CD14-positive monocyte (primary cell): Measurements from ENCODE around the gene MSLN. TPM values are rescaled to one million over a fixed set of nuclear protein-coding genes. Genes with fewer than 3 reads are reported as not detected.

Experiments used
- DNase-seq, 3 donors: peaks; one replicate each; pipeline ENCODE4 v3.0.0-alpha.2; 2011 to 2022
- H2AFZ ChIP-seq: 2 replicates; pipeline ENCODE4 v1.6.0; 2012; ENCODE audit warnings: mild to moderate bottlenecking, low read depth, low read length, inconsistent platforms; ENCODE audit not compliant: insufficient read depth, poor library complexity, severe bottlenecking
- H3K27ac ChIP-seq, 2 donors: 1 replicate in 1 of 2; 2 replicates in 1 of 2; pipeline ENCODE4 v1.5.1; 2012 to 2013; ENCODE audit warnings: low read length in 2 of 2, control low read depth in 1 of 2, inconsistent platforms in 1 of 2, low read depth in 1 of 2, mild to moderate bottlenecking in 1 of 2
- H3K27me3 ChIP-seq, 2 donors: one replicate each; pipeline versions ENCODE4 v1.6.0 to v1.6.1; 2011 to 2013; ENCODE audit warnings: low read length in 2 of 2; ENCODE audit not compliant: control insufficient read depth in 2 of 2, insufficient read depth in 2 of 2
- H3K36me3 ChIP-seq, 2 donors: replicated peaks in 1 of 2; 1 replicate in 1 of 2; 2 replicates in 1 of 2; pipeline versions ENCODE4 v1.5.1 to v1.6.1; 2012 to 2013; ENCODE audit warnings: low read length in 2 of 2, control low read depth in 1 of 2, inconsistent platforms in 1 of 2, mild to moderate bottlenecking in 1 of 2; ENCODE audit not compliant: insufficient read depth in 2 of 2, control insufficient read depth in 1 of 2
- H3K4me1 ChIP-seq, 2 donors: 1 replicate in 1 of 2; 2 replicates in 1 of 2; pipeline versions ENCODE4 v1.5.1 to v1.6.1; 2012 to 2013; ENCODE audit warnings: low read length in 2 of 2, control low read depth in 1 of 2, inconsistent platforms in 1 of 2, mild to moderate bottlenecking in 1 of 2, moderate library complexity in 1 of 2; ENCODE audit not compliant: insufficient read depth in 2 of 2, control insufficient read depth in 1 of 2
- H3K4me2 ChIP-seq: replicated peaks from 2 replicates; pipeline ENCODE3; 2012; ENCODE audit warnings: low read length, moderate library complexity, mild to moderate bottlenecking; ENCODE audit not compliant: poor library complexity, severe bottlenecking; ENCODE audit errors: extremely low read depth
- H3K4me3 ChIP-seq, 3 experiments: fragments of 200-600 bp in 1 of 3; sonication (generic) in 1 of 3; replicated peaks in 1 of 3; 1 replicate in 2 of 3; 2 replicates in 1 of 3; pipeline ENCODE4 v1.5.1; 2011 to 2013; ENCODE audit warnings: low read length in 3 of 3, mild to moderate bottlenecking in 3 of 3, control low read depth in 2 of 3, low read depth in 2 of 3, inconsistent platforms in 1 of 3, moderate library complexity in 1 of 3
- H3K79me2 ChIP-seq: 2 replicates; pipeline ENCODE4 v1.6.0; 2012; ENCODE audit warnings: mild to moderate bottlenecking, control low read depth, inconsistent platforms, low read length, moderate library complexity; ENCODE audit not compliant: insufficient read depth
- H3K9ac ChIP-seq: 2 replicates; pipeline ENCODE4 v1.6.0; 2017; ENCODE audit warnings: low read length, mild to moderate bottlenecking; ENCODE audit not compliant: insufficient read depth, poor library complexity, severe bottlenecking
- H3K9me3 ChIP-seq, 2 donors: replicated peaks in 1 of 2; 1 replicate in 1 of 2; 2 replicates in 1 of 2; pipeline versions ENCODE4 v1.5.1 to v1.6.1; 2012 to 2013; ENCODE audit warnings: low read length in 2 of 2, control low read depth in 1 of 2; ENCODE audit not compliant: control insufficient read depth in 1 of 2, insufficient read depth in 1 of 2
- H4K20me1 ChIP-seq: 2 replicates; pipeline ENCODE4 v1.6.0; 2012; ENCODE audit warnings: mild to moderate bottlenecking, low read length, control low read depth, moderate library complexity; ENCODE audit not compliant: insufficient read depth
- H3K27ac Mint-ChIP-seq, 7 donors: one replicate each; pipeline ENCODE4 v1.8.0; 2020; ENCODE audit warnings: mild to moderate bottlenecking in 7 of 7, mixed read lengths in 7 of 7, moderate library complexity in 6 of 7, inconsistent platforms in 2 of 7
- H3K27me3 Mint-ChIP-seq, 3 donors: one replicate each; pipeline ENCODE4 v1.8.0; 2021 to 2022; ENCODE audit warnings: low read depth in 3 of 3, mild to moderate bottlenecking in 3 of 3, mixed read lengths in 3 of 3, moderate library complexity in 3 of 3, inconsistent platforms in 1 of 3
- H3K36me3 Mint-ChIP-seq, 2 donors: one replicate each; pipeline ENCODE4 v1.8.0; 2020; ENCODE audit warnings: mixed read lengths in 2 of 2, inconsistent platforms in 1 of 2, mild to moderate bottlenecking in 1 of 2
- H3K4me1 Mint-ChIP-seq: one replicate; pipeline ENCODE4 v1.8.0; 2020; ENCODE audit warnings: mild to moderate bottlenecking, mixed read lengths
- H3K4me3 Mint-ChIP-seq, 2 donors: one replicate each; pipeline ENCODE4 v1.8.0; 2020; ENCODE audit warnings: mild to moderate bottlenecking in 2 of 2, mixed read lengths in 2 of 2, moderate library complexity in 1 of 2
- H3K9me3 Mint-ChIP-seq, 7 donors: one replicate each; pipeline ENCODE4 v1.8.0; 2020 to 2022; ENCODE audit warnings: mixed read lengths in 7 of 7, mild to moderate bottlenecking in 6 of 7, moderate library complexity in 6 of 7, inconsistent platforms in 2 of 7
- WGBS: methylation state at CpG from one replicate; pipeline ENCODE4 v1.1.5; 2013; ENCODE audit warnings: missing lambda C conversion rate; ENCODE audit not compliant: insufficient coverage; 5-methylcytosine and 5-hydroxymethylcytosine counted together
- intact Hi-C, 2 donors: fragments of 100-400 bp; cut with micrococcal nuclease; formaldehyde crosslinking; loops; one replicate each; pipeline versions ENCODE4 v1.15.0 to v1.15.1; 2023
- polyA plus RNA-seq, 3 donors: library from polyadenylated mRNA; depleted of rRNA in 1 of 3; unstranded in 2 of 3; stranded (reverse) in 1 of 3; fragments of 300-500 nt in 2 of 3; fragments of >200 nt in 1 of 3; fragmentation: Illumina TruSeq in 2 of 3; gene quantifications; 1 replicate in 2 of 3; 2 replicates in 1 of 3; pipeline ENCODE4 v1.2.3, GENCODE V29; 2012 to 2021
- TF ChIP-seq, protein P1 (sequence below): fragments of 200-600 bp; IDR thresholded peaks from one replicate; pipeline ENCODE4 v1.8.0; 2022; ENCODE audit warnings: antibody characterized with exemption, mild to moderate bottlenecking

MSLN gene
- polyA plus RNA-seq, 3 donors: 0.07 to 0.29 TPM; not detected in 1

DNA sequence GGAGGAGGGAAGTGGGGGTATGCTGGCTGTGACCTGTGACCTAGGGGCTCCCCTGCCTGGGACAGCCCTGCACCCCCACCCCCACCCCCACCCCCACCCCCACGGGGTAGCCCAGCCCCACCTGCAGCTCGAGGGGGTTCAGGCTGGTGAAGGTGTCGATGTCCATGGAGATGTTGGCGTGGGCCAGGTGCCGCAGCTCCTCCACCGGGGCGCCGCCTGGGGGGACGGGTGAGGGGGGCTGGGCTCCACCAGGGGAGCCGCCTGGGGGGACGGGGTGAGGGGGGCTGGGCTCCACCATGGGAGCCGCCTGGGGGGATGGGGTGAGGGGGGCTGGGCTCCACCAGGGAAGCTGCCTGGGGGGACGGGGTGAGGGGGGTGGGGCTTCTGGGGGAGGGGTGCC is 9.9 kb downstream of the MSLN start:
- Histone ChIP-seq H3K9ac (no peak overlapping the region), H3K27ac (no peak overlapping the region), H3K79me2 (no peaks in the 10 kb centered on the region), H2AFZ (no peak overlapping the region), H3K36me3 (no peaks in the 10 kb centered on the region), H3K27me3 (peaks cover 0 to 2% of the 10 kb centered on the region in 2 donors), H3K4me3 (no peak overlapping the region), H3K9me3 (no peaks in the 10 kb centered on the region), H3K4me2 (no peak overlapping the region), H3K4me1 (no peaks in the 10 kb centered on the region), H4K20me1 (no peaks in the 10 kb centered on the region)
- no CpG with 5 or more reads among the region's 13 CpGs for WGBS
- H3K27ac Mint-ChIP-seq: no peak overlapping the region
- intact Hi-C loops: no loop called here
- no peaks in the 10 kb centered on the region for H3K9me3 Mint-ChIP-seq
- H3K4me3 Mint-ChIP-seq: no peak overlapping the region
- TF ChIP-seq, protein P1, sequence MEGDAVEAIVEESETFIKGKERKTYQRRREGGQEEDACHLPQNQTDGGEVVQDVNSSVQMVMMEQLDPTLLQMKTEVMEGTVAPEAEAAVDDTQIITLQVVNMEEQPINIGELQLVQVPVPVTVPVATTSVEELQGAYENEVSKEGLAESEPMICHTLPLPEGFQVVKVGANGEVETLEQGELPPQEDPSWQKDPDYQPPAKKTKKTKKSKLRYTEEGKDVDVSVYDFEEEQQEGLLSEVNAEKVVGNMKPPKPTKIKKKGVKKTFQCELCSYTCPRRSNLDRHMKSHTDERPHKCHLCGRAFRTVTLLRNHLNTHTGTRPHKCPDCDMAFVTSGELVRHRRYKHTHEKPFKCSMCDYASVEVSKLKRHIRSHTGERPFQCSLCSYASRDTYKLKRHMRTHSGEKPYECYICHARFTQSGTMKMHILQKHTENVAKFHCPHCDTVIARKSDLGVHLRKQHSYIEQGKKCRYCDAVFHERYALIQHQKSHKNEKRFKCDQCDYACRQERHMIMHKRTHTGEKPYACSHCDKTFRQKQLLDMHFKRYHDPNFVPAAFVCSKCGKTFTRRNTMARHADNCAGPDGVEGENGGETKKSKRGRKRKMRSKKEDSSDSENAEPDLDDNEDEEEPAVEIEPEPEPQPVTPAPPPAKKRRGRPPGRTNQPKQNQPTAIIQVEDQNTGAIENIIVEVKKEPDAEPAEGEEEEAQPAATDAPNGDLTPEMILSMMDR: no peak
- no peak for DNase-seq
- no peaks in the 10 kb centered on the region for H3K36me3 Mint-ChIP-seq
- no peaks in the 10 kb centered on the region for H3K4me1 Mint-ChIP-seq
- H3K27me3 Mint-ChIP-seq: peaks cover 0 to 9% (median 2%) of the 10 kb centered on the region in 3 donors

DNA sequence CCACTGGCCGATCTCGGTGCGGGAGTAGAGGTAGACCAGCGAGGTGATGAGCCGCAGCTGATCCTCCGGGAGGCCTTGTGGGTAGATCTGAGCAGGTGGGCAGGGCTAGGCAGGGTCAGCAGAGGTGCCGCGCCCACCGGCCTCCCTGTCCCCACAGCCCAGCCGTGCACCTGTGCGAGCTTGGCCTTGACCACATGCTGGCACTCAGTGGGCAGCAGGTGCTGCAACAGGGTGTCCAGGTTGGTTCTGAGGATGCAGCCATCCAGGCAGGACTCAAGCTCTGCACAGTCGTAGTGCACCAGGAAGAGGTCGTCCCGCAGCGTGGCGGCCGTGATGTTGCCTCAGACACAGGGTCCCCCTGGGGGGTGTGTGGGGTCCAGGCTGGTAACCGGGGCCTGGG is 12.4 kb downstream of the MSLN start:
- Histone ChIP-seq H3K79me2 (no peaks in the 10 kb centered on the region), H3K9ac (no peak overlapping the region), H3K36me3 (no peaks in the 10 kb centered on the region), H3K4me1 (no peaks in the 10 kb centered on the region), H3K27me3 (peaks cover 0 to 7% of the 10 kb centered on the region in 2 donors), H3K4me3 (no peak overlapping the region), H4K20me1 (no peaks in the 10 kb centered on the region), H3K4me2 (no peak overlapping the region), H2AFZ (no peak overlapping the region), H3K27ac (no peak overlapping the region), H3K9me3 (no peaks in the 10 kb centered on the region)
- DNase-seq: no peak
- peaks cover 0 to 1% (median 0%) of the 10 kb centered on the region in 7 donors for H3K9me3 Mint-ChIP-seq
- no peaks in the 10 kb centered on the region for H3K36me3 Mint-ChIP-seq
- no peak overlapping the region for H3K27ac Mint-ChIP-seq
- no peaks in the 10 kb centered on the region for H3K4me1 Mint-ChIP-seq
- H3K27me3 Mint-ChIP-seq: peaks cover 2 to 20% (median 9%) of the 10 kb centered on the region in 3 donors
- TF ChIP-seq, protein P1: no peak
- intact Hi-C loops: no loop called here
- 93% methylated on average over 18 of the region's 18 CpGs for WGBS
- H3K4me3 Mint-ChIP-seq: no peak overlapping the region
